Ascending aorta (tissue), 2 donors: ENCODE results near the gene BBS4. TPM values are rescaled to one million over a fixed set of nuclear protein-coding genes. Genes with fewer than 3 reads are reported as not detected.
A peak's percentile ranks its signal among the peaks of the same experiment; 100 is the strongest.

ENCODE experiments used
- DNase-seq, 2 donors: peaks; one replicate each; pipeline ENCODE4 v3.0.0-alpha.2; 2019; ENCODE audit warnings: low spot score in 2 of 2
- H3K27ac ChIP-seq, 2 donors: fragments of 200-600 bp; sonication (generic); one replicate each; pipeline ENCODE4 v1.5.1; 2016 to 2017; ENCODE audit warnings: mild to moderate bottlenecking in 1 of 2
- H3K27me3 ChIP-seq: fragments of 200-600 bp; sonication (generic); one replicate; pipeline ENCODE4 v1.5.1; 2017
- H3K36me3 ChIP-seq, 2 donors: fragments of 200-600 bp; sonication (generic); one replicate each; pipeline ENCODE4 v1.5.1; 2016
- H3K4me1 ChIP-seq, 2 donors: fragments of 200-600 bp; sonication (generic); one replicate each; pipeline ENCODE4 v1.5.1; 2016 to 2017; ENCODE audit warnings: mild to moderate bottlenecking in 1 of 2
- H3K4me3 ChIP-seq, 2 donors: fragments of 200-600 bp; sonication (generic); one replicate each; pipeline ENCODE4 v1.5.1; 2016 to 2017; ENCODE audit warnings: mild to moderate bottlenecking in 1 of 2
- H3K9me3 ChIP-seq, 2 donors: fragments of 200-600 bp; sonication (generic); one replicate each; pipeline ENCODE4 v1.5.1; 2016
- CTCF ChIP-seq, 3 experiments: fragments of 200-600 bp in 2 of 3; fragments of 450-650 bp in 1 of 3; sonication (generic) in 2 of 3; IDR thresholded peaks; one replicate each; pipeline ENCODE4 v1.5.1; 2016 to 2019; ENCODE audit warnings: antibody characterized with exemption in 3 of 3, mild to moderate bottlenecking in 1 of 3, moderate library complexity in 1 of 3
- intact Hi-C: fragments of 100-400 bp; cut with DNase I; formaldehyde crosslinking; loops from one replicate; pipeline ENCODE4 v1.15.1; 2023
- total RNA-seq: library from RNA; depleted of rRNA; stranded (reverse); fragments of >200 nt; gene quantifications from one replicate; pipeline ENCODE4 v1.1.0, GENCODE V29; 2016

BBS4 gene
- total RNA-seq, 1 donor from 2014 or later = 9.9 TPM

DNA sequence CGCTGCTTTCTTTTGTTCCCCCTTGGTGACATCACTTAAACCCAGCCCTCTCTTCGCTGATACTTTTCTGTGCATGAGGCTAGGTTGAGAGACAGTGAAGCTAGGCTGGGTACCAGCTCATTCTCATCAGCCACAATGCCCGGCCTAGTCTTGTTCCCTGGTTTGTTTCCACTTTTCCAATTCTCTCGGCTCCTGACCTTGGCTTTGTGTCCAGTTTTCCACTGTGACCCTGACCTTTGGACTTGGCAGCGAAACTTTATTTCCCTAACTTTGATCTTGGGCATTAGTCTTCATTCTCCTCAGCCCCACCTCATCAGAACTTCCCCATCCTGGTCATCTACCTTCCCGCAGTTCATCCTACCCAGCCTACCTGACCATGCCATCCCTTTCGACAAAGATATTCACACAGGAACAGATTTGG is 98.5 kb downstream of the BBS4 start:
- Histone ChIP-seq H3K27me3 (no peaks in the 10 kb centered on the region), H3K9me3 (no peaks in the 10 kb centered on the region), H3K4me1 (peaks cover 2 to 23% of the 10 kb centered on the region in 2 donors), H3K36me3 (peaks cover 0 to 8% of the 10 kb centered on the region in 2 donors), H3K27ac (peak overlapping the region; percentile 94 to 96), H3K4me3 (peak overlapping the region; percentile 76 to 80)
- intact Hi-C loops = loop anchor here (1.0 to 10.0 kb wide), 6 partner anchors 98 to 850 kb away; partner anchors contain the start of genes ARIH1, BBS4, HIGD2B and NPTN
- DNase-seq = no peak
- TF ChIP-seq CTCF (IDR thresholded peaks at IDR 0.05) = no peak

- peak overlapping the region; percentile 94 to 96 for H3K27ac ChIP-seq
- TF ChIP-seq CTCF (IDR thresholded peaks at IDR 0.05) = no peak
- intact Hi-C loops = loop anchor here (2.0 to 10.0 kb wide), 4 partner anchors 99 to 849 kb away; partner anchors contain the start of genes ARIH1, BBS4, HIGD2B and NPTN
- H3K27me3 ChIP-seq = no peaks in the 10 kb centered on the region
- peaks cover 2 to 23% of the 10 kb centered on the region in 2 donors for H3K4me1 ChIP-seq
- H3K36me3 ChIP-seq = no peaks in the 10 kb centered on the region
- no peak overlapping the region for H3K4me3 ChIP-seq
- H3K9me3 ChIP-seq = no peaks in the 10 kb centered on the region
- no peak for DNase-seq
These were observed 99.4 kb downstream of the BBS4 start for GRCh38 chr15:72785432-72785831.

- no peaks in the 10 kb centered on the region for H3K9me3 ChIP-seq
- TF ChIP-seq CTCF (IDR thresholded peaks at IDR 0.05) = no peak
- DNase-seq = no peak
- H3K4me1 ChIP-seq = peaks cover 2 to 23% of the 10 kb centered on the region in 2 donors
- H3K27me3 ChIP-seq = no peaks in the 10 kb centered on the region
- peak overlapping the region; percentile 94 to 96 for H3K27ac ChIP-seq
- no peaks in the 10 kb centered on the region for H3K36me3 ChIP-seq
- H3K4me3 ChIP-seq = no peak overlapping the region
- intact Hi-C loops = loop anchor here (2.0 to 10.0 kb wide), 4 partner anchors 99 to 849 kb away; partner anchors contain the start of genes ARIH1, BBS4, HIGD2B and NPTN
These were observed 99.8 kb downstream of the BBS4 start for GRCh38 chr15:72785841-72786240.

GRCh38 chr15:72786242-72786641 is 100.2 kb downstream of the BBS4 start:
- TF ChIP-seq CTCF (IDR thresholded peaks at IDR 0.05) = no peak
- peaks cover 2 to 20% of the 10 kb centered on the region in 2 donors for H3K4me1 ChIP-seq
- intact Hi-C loops = loop anchor here (10.0 kb wide), 3 partner anchors 311 to 849 kb away; partner anchors contain the start of genes ARIH1 and NPTN
- no peak for DNase-seq
- no peaks in the 10 kb centered on the region for H3K9me3 ChIP-seq
- no peak overlapping the region for H3K4me3 ChIP-seq
- no peaks in the 10 kb centered on the region for H3K36me3 ChIP-seq
- H3K27me3 ChIP-seq = no peaks in the 10 kb centered on the region
- H3K27ac ChIP-seq = no peak overlapping the region

- Histone ChIP-seq H3K9me3 (no peaks in the 10 kb centered on the region), H3K27me3 (no peaks in the 10 kb centered on the region), H3K4me1 (peaks cover 2 to 18% of the 10 kb centered on the region in 2 donors), H3K4me3 (no peak overlapping the region), H3K36me3 (no peaks in the 10 kb centered on the region), H3K27ac (no peak overlapping the region)
- no peak for TF ChIP-seq CTCF (IDR thresholded peaks at IDR 0.05)
- DNase-seq = no peak
- intact Hi-C loops = loop anchor here (10.0 kb wide), 3 partner anchors 312 to 848 kb away; partner anchors contain the start of genes ARIH1 and NPTN
These were observed 100.8 kb downstream of the BBS4 start for GRCh38 chr15:72786676-72787345.
